K562 (cell line): ENCODE results near the gene ADD1. TPM values are rescaled to one million over a fixed set of nuclear protein-coding genes. Genes with fewer than 3 reads are reported as not detected.

Experiments
- CHCHD3 ChIP-seq: fragments of 250-450 bp; sonication (Bioruptor Pico); IDR thresholded peaks from 2 replicates; pipeline ENCODE4 v2.1.2; 2022; ENCODE audit warnings: mild to moderate bottlenecking
- EGR1 ChIP-seq: fragments of 450-650 bp; conservative IDR thresholded peaks from 2 replicates; pipeline ENCODE4 v1.6.1; 2017; ENCODE audit warnings: mild to moderate bottlenecking
- ESRRB ChIP-seq: fragments of 250-450 bp; sonication (Bioruptor Pico); IDR thresholded peaks from 2 replicates; pipeline ENCODE4 v1.5.0; 2020; ENCODE audit warnings: mild to moderate bottlenecking, moderate library complexity, borderline replicate concordance
- HEY1 ChIP-seq: fragments of 250-450 bp; sonication (Bioruptor Pico); IDR thresholded peaks from 2 replicates; pipeline ENCODE4 v1.5.0; 2020; ENCODE audit warnings: mild to moderate bottlenecking, moderate library complexity, borderline replicate concordance
- HMGN3 ChIP-seq: IDR thresholded peaks from 2 replicates; pipeline ENCODE4 v1.6.1; 2011; ENCODE audit warnings: borderline replicate concordance, low read depth, mild to moderate bottlenecking, mixed read lengths, low read length; ENCODE audit not compliant: insufficient read length; ENCODE audit errors: extremely low read depth
- HNRNPLL ChIP-seq: fragments of 200-400 bp; formaldehyde crosslinking; IDR thresholded peaks from 2 replicates; pipeline ENCODE4 v1.6.1; 2017; ENCODE audit warnings: low read length, low read depth, mild to moderate bottlenecking; ENCODE audit not compliant: poor library complexity, severe bottlenecking
- RUNX1 ChIP-seq: sonication (generic); IDR thresholded peaks from 2 replicates; pipeline ENCODE4 v1.6.1; 2016; ENCODE audit warnings: antibody characterized with exemption, low read depth
- TARDBP ChIP-seq: fragments of 450-650 bp; IDR thresholded peaks from 2 replicates; pipeline ENCODE4 v1.6.1; 2016
- TEAD2 ChIP-seq: fragments of 450-650 bp; IDR thresholded peaks from 2 replicates; pipeline ENCODE4 v1.6.1; 2016; ENCODE audit warnings: missing genetic modification characterization, control low read depth, missing compliant biosample characterization
- ZNF133 ChIP-seq: fragments of 250-450 bp; sonication (Bioruptor Pico); IDR thresholded peaks from 2 replicates; pipeline ENCODE4 v1.4.0; 2020; ENCODE audit warnings: mild to moderate bottlenecking
- ZNF717 ChIP-seq: fragments of 250-450 bp; sonication (Bioruptor Pico); IDR thresholded peaks from 2 replicates; pipeline ENCODE4 v1.5.0; 2021
- polyA plus RNA-seq, 8 experiments: library from polyadenylated mRNA; depleted of rRNA in 4 of 8; stranded (reverse) in 5 of 8; unstranded in 3 of 8; fragments of >200 nt; fragmentation: Nextera tagmentation in 2 of 8; fragmentation: Illumina TruSeq in 1 of 8; extraction: Ambion mirVana in 2 of 8; extraction: Trizol in 1 of 8; gene quantifications; 2 replicates each; pipeline versions ENCODE4 v1.2.1 to v1.2.3, GENCODE V29; 2011 to 2014; ENCODE audit warnings: inconsistent platforms in 1 of 8, missing spikeins in 1 of 8
- total RNA-seq, 7 experiments: library from RNA; depleted of rRNA in 6 of 7; stranded (reverse); fragments of >200 nt in 6 of 7; fragmentation: Illumina TruSeq in 2 of 7; extraction: Trizol in 2 of 7; gene quantifications; 2 replicates each; pipeline versions ENCODE4 v1.2.1 to v1.2.3, GENCODE V29; 2011 to 2021; ENCODE audit warnings: low replicate concordance in 1 of 7
- TF ChIP-seq, protein P1 (sequence below): fragments of 450-650 bp; IDR thresholded peaks from 2 replicates; pipeline ENCODE4 v1.6.1; 2016; ENCODE audit warnings: borderline replicate concordance
- TF ChIP-seq, protein P2 (sequence below): sonication (generic); formaldehyde crosslinking; IDR thresholded peaks from 2 replicates; pipeline ENCODE4 v1.8.1; 2022; ENCODE audit warnings: missing genetic modification reagents
- TF ChIP-seq, protein P3 (sequence below), 2 experiments: IDR thresholded peaks; 2 replicates each; pipeline ENCODE4 v1.6.1; 2012; ENCODE audit warnings: improper control_type of control experiment in 2 of 2, low read depth in 2 of 2, low read length in 2 of 2, borderline replicate concordance in 1 of 2
- TF ChIP-seq, protein P4 (sequence below): fragments of 250-450 bp; sonication (Bioruptor Pico); IDR thresholded peaks from 2 replicates; pipeline ENCODE4 v1.8.0; 2021; ENCODE audit warnings: moderate library complexity, mild to moderate bottlenecking, inconsistent platforms
- TF ChIP-seq, protein P5 (sequence below), 2 experiments: fragments of 200-800 bp in 1 of 2; sonication (Bioruptor generic) in 1 of 2; sonication (generic) in 1 of 2; formaldehyde crosslinking in 1 of 2; IDR thresholded peaks in 1 of 2; conservative IDR thresholded peaks in 1 of 2; 2 replicates each; pipeline versions ENCODE4 v1.5.0 to v1.6.1; 2016 to 2020; ENCODE audit warnings: missing compliant biosample characterization in 1 of 2, missing genetic modification characterization in 1 of 2, missing genetic modification reagents in 1 of 2

The ADD1 gene
- total and polyA plus RNA-seq, 9 of the 15 experiments (the other 6 are each of a cell fraction or from before 2014, with no cell fraction given), result 17.5 to 153 (median 74.0) TPM

DNA sequence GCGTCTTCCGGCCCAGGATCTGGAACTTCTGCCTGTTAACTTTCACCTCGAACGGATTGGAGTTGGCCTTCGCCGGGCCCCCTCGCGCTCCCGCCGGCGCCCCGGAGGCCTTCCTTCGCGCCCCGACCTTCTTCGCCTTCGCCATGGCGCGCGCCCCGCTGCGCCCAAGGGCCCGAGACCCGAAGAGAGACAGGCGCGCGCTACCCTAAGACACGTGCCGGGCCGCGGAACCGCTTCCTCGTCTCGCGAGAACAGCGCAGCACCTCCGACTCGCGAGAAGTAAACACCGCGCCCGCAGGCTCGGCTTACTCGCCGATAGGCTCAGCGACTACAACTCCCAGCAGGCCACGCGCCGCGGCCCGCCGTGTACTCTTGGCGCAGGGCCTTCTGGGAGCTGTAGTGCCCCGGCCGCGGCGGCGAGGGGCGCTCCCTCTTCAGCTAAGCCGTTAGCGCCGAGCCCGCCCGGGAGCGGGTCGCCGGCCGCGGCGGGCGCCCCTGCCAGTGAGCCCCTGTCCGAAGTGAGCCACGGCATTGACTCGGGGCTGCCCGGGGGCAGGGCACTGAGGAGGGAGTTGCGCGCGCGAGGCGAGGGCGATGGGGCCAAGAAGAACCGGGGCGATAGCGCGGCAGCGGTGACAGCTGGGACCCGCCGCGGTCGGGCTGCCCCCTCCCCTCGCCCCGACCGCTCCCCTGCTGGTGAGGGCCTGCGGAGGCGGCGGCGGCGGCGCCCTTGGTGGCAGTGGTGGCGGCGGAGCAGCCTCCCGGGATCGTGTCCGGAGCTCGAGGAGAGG lies 119.7 kb downstream of the ADD1 start, which contains the start of the genes GRK4 and NOP14 (continued):
- TF ChIP-seq TARDBP (no peak), RUNX1 (0 out of 2 replicates have a peak, but pooled peaks have one; percentile 5), TEAD2 (tag) (no peak), ZNF133 (0 out of 2 replicates have a peak, but pooled peaks have one; percentile 5), HMGN3 (peak; percentile 62), CHCHD3 (CRISPR knock-in tag) (peak; percentile 12; the same call in 1 of the 2 replicates), HEY1 (CRISPR knock-in tag) (no peak), ESRRB (no peak), EGR1 (peak; percentile 77), HNRNPLL (peak; percentile 61), ZNF717 (CRISPR knock-in tag) (no peak)
- TF ChIP-seq, protein P1, sequence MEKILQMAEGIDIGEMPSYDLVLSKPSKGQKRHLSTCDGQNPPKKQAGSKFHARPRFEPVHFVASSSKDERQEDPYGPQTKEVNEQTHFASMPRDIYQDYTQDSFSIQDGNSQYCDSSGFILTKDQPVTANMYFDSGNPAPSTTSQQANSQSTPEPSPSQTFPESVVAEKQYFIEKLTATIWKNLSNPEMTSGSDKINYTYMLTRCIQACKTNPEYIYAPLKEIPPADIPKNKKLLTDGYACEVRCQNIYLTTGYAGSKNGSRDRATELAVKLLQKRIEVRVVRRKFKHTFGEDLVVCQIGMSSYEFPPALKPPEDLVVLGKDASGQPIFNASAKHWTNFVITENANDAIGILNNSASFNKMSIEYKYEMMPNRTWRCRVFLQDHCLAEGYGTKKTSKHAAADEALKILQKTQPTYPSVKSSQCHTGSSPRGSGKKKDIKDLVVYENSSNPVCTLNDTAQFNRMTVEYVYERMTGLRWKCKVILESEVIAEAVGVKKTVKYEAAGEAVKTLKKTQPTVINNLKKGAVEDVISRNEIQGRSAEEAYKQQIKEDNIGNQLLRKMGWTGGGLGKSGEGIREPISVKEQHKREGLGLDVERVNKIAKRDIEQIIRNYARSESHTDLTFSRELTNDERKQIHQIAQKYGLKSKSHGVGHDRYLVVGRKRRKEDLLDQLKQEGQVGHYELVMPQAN, result peak; percentile 86
- TF ChIP-seq, protein P2, sequence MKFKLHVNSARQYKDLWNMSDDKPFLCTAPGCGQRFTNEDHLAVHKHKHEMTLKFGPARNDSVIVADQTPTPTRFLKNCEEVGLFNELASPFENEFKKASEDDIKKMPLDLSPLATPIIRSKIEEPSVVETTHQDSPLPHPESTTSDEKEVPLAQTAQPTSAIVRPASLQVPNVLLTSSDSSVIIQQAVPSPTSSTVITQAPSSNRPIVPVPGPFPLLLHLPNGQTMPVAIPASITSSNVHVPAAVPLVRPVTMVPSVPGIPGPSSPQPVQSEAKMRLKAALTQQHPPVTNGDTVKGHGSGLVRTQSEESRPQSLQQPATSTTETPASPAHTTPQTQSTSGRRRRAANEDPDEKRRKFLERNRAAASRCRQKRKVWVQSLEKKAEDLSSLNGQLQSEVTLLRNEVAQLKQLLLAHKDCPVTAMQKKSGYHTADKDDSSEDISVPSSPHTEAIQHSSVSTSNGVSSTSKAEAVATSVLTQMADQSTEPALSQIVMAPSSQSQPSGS, result peak; percentile 7; the same call in 1 of the 2 replicates
- TF ChIP-seq, protein P3, sequence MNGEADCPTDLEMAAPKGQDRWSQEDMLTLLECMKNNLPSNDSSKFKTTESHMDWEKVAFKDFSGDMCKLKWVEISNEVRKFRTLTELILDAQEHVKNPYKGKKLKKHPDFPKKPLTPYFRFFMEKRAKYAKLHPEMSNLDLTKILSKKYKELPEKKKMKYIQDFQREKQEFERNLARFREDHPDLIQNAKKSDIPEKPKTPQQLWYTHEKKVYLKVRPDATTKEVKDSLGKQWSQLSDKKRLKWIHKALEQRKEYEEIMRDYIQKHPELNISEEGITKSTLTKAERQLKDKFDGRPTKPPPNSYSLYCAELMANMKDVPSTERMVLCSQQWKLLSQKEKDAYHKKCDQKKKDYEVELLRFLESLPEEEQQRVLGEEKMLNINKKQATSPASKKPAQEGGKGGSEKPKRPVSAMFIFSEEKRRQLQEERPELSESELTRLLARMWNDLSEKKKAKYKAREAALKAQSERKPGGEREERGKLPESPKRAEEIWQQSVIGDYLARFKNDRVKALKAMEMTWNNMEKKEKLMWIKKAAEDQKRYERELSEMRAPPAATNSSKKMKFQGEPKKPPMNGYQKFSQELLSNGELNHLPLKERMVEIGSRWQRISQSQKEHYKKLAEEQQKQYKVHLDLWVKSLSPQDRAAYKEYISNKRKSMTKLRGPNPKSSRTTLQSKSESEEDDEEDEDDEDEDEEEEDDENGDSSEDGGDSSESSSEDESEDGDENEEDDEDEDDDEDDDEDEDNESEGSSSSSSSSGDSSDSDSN (IDR thresholded peaks at IDR 0.05; ENCODE audit: borderline replicate concordance in 1 of 2, low read depth in 2 of 2, low read length in 2 of 2), result peak; percentile 3 to 76; a peak in 1 of 4 replicates
- TF ChIP-seq, protein P4, sequence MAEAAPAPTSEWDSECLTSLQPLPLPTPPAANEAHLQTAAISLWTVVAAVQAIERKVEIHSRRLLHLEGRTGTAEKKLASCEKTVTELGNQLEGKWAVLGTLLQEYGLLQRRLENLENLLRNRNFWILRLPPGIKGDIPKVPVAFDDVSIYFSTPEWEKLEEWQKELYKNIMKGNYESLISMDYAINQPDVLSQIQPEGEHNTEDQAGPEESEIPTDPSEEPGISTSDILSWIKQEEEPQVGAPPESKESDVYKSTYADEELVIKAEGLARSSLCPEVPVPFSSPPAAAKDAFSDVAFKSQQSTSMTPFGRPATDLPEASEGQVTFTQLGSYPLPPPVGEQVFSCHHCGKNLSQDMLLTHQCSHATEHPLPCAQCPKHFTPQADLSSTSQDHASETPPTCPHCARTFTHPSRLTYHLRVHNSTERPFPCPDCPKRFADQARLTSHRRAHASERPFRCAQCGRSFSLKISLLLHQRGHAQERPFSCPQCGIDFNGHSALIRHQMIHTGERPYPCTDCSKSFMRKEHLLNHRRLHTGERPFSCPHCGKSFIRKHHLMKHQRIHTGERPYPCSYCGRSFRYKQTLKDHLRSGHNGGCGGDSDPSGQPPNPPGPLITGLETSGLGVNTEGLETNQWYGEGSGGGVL, result no peak
- TF ChIP-seq, protein P5, sequence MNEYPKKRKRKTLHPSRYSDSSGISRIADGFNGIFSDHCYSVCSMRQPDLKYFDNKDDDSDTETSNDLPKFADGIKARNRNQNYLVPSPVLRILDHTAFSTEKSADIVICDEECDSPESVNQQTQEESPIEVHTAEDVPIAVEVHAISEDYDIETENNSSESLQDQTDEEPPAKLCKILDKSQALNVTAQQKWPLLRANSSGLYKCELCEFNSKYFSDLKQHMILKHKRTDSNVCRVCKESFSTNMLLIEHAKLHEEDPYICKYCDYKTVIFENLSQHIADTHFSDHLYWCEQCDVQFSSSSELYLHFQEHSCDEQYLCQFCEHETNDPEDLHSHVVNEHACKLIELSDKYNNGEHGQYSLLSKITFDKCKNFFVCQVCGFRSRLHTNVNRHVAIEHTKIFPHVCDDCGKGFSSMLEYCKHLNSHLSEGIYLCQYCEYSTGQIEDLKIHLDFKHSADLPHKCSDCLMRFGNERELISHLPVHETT (CRISPR knock-in tag; conservative IDR thresholded peaks at IDR 0.05 in 1 of 2, IDR thresholded peaks at IDR 0.05 in 1 of 2), result peak in 1 of 2 experiments; percentile 90; a peak in 2 of 4 replicates
